Measurements from ENCODE around the gene TMEM132E. TPM values are rescaled to one million over a fixed set of nuclear protein-coding genes. Genes with fewer than 3 reads are reported as not detected.

The TMEM132E gene
- total and polyA plus RNA-seq, 12 donors: 0.07 to 1.1 (median 0.23) TPM; not detected in 1

DNA sequence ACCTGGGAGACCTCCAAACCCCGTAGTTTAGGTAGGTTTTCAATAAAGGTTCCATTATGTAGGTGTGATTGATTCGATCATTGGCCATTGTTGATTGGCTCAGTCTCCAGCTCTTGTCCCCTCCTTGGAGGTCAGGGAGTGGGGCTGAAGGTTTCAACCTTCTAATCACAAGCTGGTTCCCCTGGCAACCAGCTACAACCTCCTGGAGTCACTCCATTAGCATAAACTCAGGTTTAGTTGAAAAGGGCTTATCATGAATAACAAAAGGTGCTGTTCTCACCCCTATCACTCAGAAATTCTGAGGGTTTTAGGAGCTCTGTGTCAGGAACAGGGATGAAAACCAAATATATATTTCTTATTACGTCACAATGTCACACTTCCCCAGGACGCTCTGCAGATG, 28.5 kb downstream of the TMEM132E start:
- Histone ChIP-seq H3K27me3 (peaks cover 7% of the 10 kb centered on the region), H3K4me3 (no peak overlapping the region), H3K9me3 (replicated peaks in 1 of 3) (no peaks in the 10 kb centered on the region), H3K27ac (no peak overlapping the region), H3K4me1 (replicated peaks in 1 of 2) (no peaks in the 10 kb centered on the region), H3K36me3 (replicated peaks in 1 of 2) (no peaks in the 10 kb centered on the region)
- DNase-seq: no peak
- 58 to 67% (median 66%) methylated on average over 4 of the region's 4 CpGs for WGBS, 4 donors
- TF ChIP-seq POLR2A (IDR thresholded peaks at IDR 0.05) (no peak), CTCF (IDR thresholded peaks at IDR 0.05) (no peak)
- intact Hi-C loops (cut with DNase I): no loop called here

- intact Hi-C loops (cut with DNase I): no loop called here
- H3K27me3 ChIP-seq: peaks cover 7% of the 10 kb centered on the region
- no peaks in the 10 kb centered on the region for H3K36me3 ChIP-seq (replicated peaks in 1 of 2)
- H3K4me3 ChIP-seq: no peak overlapping the region
- no peaks in the 10 kb centered on the region for H3K9me3 ChIP-seq (replicated peaks in 1 of 3)
- DNase-seq: no peak
- 46 to 78% (median 58%) methylated on average over 5 of the region's 5 CpGs for WGBS, 4 donors
- no peak overlapping the region for H3K27ac ChIP-seq
- no peaks in the 10 kb centered on the region for H3K4me1 ChIP-seq (replicated peaks in 1 of 2)
- no peak for TF ChIP-seq CTCF (IDR thresholded peaks at IDR 0.05)
- no peak for TF ChIP-seq POLR2A (IDR thresholded peaks at IDR 0.05)
Observed at GRCh38 chr17:34609210-34609609, 29.8 kb downstream of the TMEM132E start.

DNA sequence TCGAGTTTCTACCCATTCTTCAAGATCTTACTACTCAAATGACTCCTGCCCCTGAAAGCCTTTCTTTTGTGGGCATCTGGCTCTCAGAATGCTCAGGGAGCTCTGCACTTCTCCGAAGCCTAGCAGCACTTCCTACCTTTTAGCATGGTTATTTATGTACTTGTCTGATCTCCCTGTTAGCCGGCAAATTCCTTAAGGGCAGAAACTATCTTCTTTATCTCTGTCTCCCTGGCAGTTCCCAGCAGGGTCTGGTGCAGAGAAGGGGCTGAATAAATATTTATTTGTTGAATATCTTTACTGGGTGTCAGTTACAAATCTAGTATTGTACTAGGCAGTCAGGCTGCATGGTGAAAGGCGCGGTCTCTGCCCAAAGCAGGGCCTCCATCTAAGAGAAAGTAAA, 30.7 kb downstream of the TMEM132E start:
- Histone ChIP-seq H3K36me3 (replicated peaks in 1 of 2) (no peaks in the 10 kb centered on the region), H3K27me3 (peaks cover 7% of the 10 kb centered on the region), H3K27ac (no peak overlapping the region), H3K4me3 (no peak overlapping the region), H3K4me1 (replicated peaks in 1 of 2) (no peaks in the 10 kb centered on the region), H3K9me3 (replicated peaks in 1 of 3) (no peaks in the 10 kb centered on the region)
- 42 to 52% (median 49%) methylated on average over 5 of the region's 5 CpGs for WGBS, 4 donors
- intact Hi-C loops (cut with DNase I): no loop called here
- no peak for TF ChIP-seq POLR2A (IDR thresholded peaks at IDR 0.05)
- no peak for DNase-seq

- Histone ChIP-seq H3K9me3 (replicated peaks in 1 of 3) (no peaks in the 10 kb centered on the region), H3K4me3 (no peak overlapping the region), H3K27me3 (peaks cover 7% of the 10 kb centered on the region), H3K27ac (no peak overlapping the region), H3K36me3 (replicated peaks in 1 of 2) (no peaks in the 10 kb centered on the region), H3K4me1 (replicated peaks in 1 of 2) (no peaks in the 10 kb centered on the region)
- intact Hi-C loops (cut with DNase I): no loop called here
- 64 to 73% (median 67%) methylated on average over 6 of the region's 6 CpGs for WGBS, 4 donors
- DNase-seq: no peak
- no peak for TF ChIP-seq POLR2A (IDR thresholded peaks at IDR 0.05)
- no peak for TF ChIP-seq CTCF (IDR thresholded peaks at IDR 0.05)
Observed at GRCh38 chr17:34610506-34610905, 31.1 kb downstream of the TMEM132E start.

Measured in adrenal gland (tissue), 12 donors.